GM19043 (cell line): ENCODE data around the gene PLCL1.
"Not testable (repeated sequence)": the region's sequence is repeated elsewhere in the genome, so short reads cannot be mapped to it uniquely, and the experiment has no call there.

ENCODE experiments used
- ATAC-seq: cut with Tn5 transposase; IDR thresholded peaks from one replicate; pipeline ENCODE4 v1.9.1; 2021; ENCODE audit warnings: low read depth; ENCODE audit not compliant: unreplicated experiment

The PLCL1 gene

DNA sequence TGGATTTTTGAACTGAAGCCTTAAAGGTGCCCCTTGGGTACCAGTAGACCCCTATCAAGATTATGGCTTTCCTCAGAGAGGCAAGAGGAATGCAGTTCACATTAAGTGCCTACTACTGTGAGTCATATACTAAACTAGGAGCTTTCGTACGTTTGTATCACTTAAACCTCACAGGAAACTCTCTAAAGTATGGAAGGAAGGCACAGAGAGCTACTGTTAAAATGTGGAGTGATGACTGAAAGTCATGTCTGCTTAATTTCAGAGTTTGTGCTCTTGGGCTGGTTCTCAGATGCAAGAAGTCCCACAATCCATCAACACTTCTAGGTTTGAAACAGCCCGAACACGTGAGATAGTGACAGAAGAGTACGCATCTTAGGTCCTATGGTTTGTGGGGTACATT, 4.7 kb downstream of the PLCL1 start:
- ATAC-seq: no peak

DNA sequence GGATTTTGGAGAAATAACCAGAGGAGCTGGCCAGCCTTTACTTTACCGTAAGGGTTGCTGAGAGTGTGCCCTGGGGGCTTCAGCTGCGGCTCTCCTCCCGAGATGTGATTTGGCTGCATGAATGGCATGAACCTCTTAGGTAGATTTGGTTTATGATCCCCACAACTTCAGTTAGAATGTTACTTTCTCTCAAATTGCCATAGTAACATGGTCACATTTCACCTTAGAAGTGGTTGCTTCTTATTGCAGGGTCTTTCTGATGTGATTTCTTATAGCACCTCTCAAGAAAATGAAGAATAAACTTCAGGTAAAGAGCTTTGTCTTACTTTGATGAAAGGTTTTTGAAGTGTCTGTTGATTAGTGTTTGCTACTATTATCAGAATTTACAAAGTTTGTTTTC, 5.6 kb downstream of the PLCL1 start:
- no peak for ATAC-seq

DNA sequence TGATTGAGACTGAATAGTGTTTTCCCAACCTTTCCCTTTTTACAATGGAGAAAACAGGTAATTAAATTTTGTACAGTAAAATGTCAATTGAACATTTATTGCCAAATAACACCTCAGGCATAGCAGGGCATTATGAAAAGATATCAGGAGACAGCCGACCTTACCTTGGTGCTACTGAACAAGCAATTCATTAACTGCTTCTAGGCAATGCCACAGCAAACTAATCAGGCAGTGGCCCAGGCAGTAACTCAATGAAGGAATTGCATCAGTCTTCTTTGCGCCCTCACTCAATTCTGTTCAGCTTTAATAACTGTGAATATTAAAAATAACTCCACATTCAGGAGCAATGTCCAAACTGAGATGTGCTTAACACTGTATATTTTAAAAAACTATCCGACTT, 6.1 kb downstream of the PLCL1 start:
- no peak for ATAC-seq

DNA sequence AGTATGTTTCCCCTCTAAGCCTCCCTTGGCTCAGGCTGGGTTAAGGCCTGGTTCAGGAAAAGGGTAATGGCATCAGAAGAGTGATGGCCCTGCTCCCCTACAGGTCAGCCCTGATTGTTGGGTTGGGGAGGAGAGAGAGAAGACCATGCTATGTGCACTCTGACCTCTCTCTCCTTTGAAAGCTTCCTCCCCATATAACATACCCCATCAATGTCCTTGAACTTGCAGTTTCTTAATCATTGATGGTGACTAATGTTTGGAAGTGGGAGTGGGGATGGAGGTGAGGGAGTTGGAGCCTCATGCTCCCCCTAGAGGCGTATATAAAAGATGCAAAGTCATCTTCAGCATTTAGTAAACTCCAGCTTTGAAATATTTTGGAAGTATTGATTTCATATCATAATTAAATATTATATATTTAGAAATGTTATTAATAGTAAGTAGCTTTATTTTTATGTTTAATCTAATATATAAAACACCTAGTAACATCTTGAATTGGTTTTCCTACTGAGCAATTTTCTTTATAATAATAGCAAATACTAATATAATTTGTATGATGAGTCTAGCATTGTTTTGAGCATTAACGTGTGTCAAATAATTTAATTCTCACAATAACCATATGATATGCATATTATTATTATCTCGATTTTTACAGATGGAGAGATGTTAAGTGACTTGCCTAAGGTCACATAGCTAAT, 8.8 kb downstream of the PLCL1 start:
- no peak for ATAC-seq

- ATAC-seq: no peak
These were observed 10.1 kb downstream of the PLCL1 start for GRCh38 chr2:197814526-197814925.

DNA sequence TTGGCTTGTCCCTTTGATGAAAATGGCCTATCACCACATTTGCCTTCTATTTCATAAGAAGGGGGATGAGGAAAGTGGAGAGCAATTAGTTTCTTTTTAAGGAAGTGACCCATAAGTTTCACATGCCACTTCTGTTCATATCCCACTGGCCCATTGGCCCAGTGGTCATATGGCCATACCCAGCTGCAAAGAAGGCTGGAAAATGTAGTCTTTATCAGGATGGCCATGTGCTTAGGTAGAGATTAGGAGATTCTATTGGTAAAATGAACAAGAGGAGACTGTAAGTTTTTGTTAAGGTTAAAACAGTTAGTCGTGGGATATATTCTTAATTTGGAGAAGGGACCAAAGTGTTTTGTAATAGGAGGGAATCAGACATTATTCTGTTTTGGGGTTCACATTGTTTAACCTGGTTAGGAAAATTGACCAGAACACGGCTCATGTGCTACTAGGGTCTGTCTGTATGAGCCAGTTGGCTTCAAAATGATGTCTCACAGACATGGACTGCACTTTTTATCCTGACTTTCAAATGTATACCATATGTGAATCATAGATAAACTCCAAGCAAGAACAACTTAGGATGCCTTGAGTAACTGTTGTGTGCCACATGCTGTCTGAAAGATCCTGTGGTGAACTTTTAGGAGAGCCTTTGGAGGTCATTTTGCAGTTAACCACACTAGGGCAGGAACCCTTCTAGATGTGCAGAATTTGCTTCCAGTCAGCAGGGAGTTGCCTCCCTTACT, 17.3 kb downstream of the PLCL1 start:
- no peak for ATAC-seq

GRCh38 chr2:197822333-197822732, 17.9 kb downstream of the PLCL1 start:
- ATAC-seq: no peak

- ATAC-seq: no peak
These were observed 23.2 kb downstream of the PLCL1 start for GRCh38 chr2:197827618-197828017.

GRCh38 chr2:197828464-197829135, 24.2 kb downstream of the PLCL1 start:
- no peak for ATAC-seq

- ATAC-seq: not testable (repeated sequence)
These were observed 30.4 kb downstream of the PLCL1 start for GRCh38 chr2:197834771-197835170.

GRCh38 chr2:197835293-197835692, 30.9 kb downstream of the PLCL1 start:
- no peak for ATAC-seq

DNA sequence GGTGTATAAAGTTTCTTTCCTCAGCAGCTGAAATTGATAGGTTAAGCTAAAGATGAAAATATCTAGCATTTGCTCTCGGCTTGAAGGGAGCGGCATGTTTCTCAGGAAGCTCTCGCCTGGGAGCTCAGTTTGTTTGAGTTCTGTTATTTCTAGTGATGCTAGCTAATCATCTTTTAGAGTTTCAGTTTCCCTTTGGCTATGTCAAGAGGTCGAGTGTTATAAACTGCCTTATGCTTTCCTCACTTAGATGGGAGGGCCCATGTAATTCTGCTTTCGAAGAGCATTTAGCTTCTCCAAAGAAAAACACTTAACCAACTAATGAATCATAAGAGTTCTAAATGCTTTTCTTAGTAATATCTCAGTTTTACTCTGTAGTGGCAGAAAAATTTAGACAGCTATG, 33.6 kb downstream of the PLCL1 start:
- peak; percentile 99 for ATAC-seq

- ATAC-seq: no peak
These were observed 34.2 kb downstream of the PLCL1 start for GRCh38 chr2:197838579-197838978.

GRCh38 chr2:197839327-197839726, 34.9 kb downstream of the PLCL1 start:
- no peak for ATAC-seq

DNA sequence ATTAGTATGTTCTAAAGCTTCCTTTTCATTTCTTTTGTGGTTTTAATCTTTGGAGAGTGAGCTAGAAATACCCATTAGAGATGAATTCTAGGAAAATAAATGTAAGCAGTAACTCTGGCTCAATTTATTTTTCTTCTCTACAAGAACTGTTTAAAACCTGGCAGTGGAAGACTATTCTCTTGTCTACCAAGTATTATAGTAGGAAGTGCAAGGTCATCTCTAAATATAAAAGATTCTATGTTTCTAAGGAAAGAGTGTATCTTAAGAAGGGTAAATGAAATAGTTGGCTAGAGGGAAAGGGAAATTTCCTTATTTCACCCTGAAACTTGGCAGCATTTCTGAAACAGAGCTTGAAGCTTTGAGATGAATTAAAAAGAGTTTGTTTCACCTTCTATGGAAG, 35.5 kb downstream of the PLCL1 start:
- no peak for ATAC-seq

DNA sequence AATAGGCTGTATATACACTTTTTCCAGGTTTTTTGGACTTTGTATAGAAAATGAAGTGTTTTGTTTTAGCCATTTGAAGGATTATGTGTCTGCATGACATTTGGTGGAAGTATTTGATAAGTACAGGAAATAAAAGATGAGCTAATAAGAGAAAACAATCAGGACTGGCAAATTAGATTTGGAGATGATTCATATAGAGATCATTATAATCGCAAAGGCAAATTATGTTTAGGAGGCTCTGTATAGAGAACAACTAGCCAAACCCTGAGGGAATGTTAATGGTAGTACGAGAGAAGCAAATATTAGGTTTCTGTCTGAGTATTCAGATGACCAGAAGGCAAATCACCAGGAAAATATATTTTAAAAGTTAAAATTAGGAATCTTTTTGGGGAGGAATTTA, 41.7 kb downstream of the PLCL1 start:
- ATAC-seq: no peak

DNA sequence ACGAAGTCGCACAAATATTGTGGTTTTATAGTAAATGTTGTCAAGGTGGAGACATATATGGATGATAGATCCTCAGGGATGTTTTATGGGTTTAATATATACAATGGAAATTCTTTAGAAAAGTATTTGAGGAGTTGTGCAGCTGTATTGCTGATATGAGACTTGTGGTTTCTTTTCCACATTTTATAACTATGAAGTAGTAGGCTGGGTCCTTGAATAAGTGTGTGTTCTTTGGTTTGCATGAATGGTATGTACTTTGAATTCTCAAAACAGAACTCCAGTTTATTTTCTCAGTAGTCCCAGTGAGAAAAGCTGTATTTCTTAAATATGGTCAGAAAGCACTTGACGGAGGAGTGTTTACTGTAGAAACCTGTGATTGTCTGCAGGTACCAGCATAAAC, 42.4 kb downstream of the PLCL1 start:
- no peak for ATAC-seq

GRCh38 chr2:197847651-197848401, 43.4 kb downstream of the PLCL1 start:
- no peak for ATAC-seq

GRCh38 chr2:197848602-197849001, 44.2 kb downstream of the PLCL1 start:
- ATAC-seq: no peak

DNA sequence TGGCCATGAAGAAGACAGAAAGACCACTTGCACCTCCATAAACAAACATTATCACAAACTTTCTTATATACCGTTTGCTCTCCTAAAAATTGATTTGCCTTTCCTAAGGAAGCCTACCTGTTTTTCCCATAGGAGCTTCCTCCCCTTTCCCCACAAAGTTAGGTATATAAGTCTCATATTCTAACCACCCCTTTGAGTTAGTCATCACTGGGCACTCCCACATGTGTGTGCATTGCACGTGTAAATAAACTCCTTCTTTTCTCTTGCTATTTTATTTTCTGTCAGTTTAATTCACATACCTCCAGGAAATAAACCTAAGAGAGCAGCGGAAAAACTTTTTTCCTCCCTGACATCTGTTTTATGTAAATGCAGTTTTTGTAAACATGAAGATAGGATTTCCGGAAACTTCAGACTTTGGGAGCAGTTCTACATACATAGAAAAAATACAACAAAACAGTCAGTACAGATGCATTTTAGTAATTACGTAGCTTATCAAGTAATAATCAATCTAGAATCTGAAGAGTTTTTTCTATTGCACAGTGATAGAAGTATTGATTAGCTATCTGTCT, 46.6 kb downstream of the PLCL1 start:
- ATAC-seq: no peak

GRCh38 chr2:197851451-197851850, 47.1 kb downstream of the PLCL1 start:
- ATAC-seq: no peak
